ENCODE measurements around the gene FBLN1.

- TF ChIP-seq CTCF (CRISPR knock-in tag; IDR thresholded peaks at IDR 0.05) (no peak), ARID2 (CRISPR knock-in tag; IDR thresholded peaks at IDR 0.05; ENCODE audit: borderline replicate concordance) (no peak), ESRRA (CRISPR knock-in tag; IDR thresholded peaks at IDR 0.05; ENCODE audit: low read depth) (no peak), ZNF580 (CRISPR knock-in tag; IDR thresholded peaks at IDR 0.05; ENCODE audit: borderline replicate concordance, low read depth) (no peak), GTF2F1 (IDR thresholded peaks at IDR 0.05; ENCODE audit: low read length) (no peak), MAFG (CRISPR knock-in tag; IDR thresholded peaks at IDR 0.05) (no peak), GABPA (IDR thresholded peaks at IDR 0.05; ENCODE audit: low read depth, low read length) (no peak), GABPA (CRISPR knock-in tag; IDR thresholded peaks at IDR 0.05; ENCODE audit: low read depth) (no peak), CCAR2 (optimal IDR thresholded peaks at IDR 0.05; ENCODE audit: low read depth, low read length) (no peak), ASH2L (IDR thresholded peaks at IDR 0.05; ENCODE audit: insufficient read length, low read depth, low read length) (no peak), NFYB (CRISPR knock-in tag; IDR thresholded peaks at IDR 0.05) (no peak), HNRNPUL1 (IDR thresholded peaks at IDR 0.05; ENCODE audit: low read depth, low read length) (no peak), CEBPZ (IDR thresholded peaks at IDR 0.05; ENCODE audit: low read length) (no peak), SKIL (CRISPR knock-in tag; IDR thresholded peaks at IDR 0.05; ENCODE audit: borderline replicate concordance) (no peak)
These were observed 86.9 kb downstream of the FBLN1 start for GRCh38 chr22:45589556-45589955.

All from HepG2 (cell line).